Measurements from ENCODE around the gene XIRP1.

- TF ChIP-seq CTCF (IDR thresholded peaks at IDR 0.05) = no peak
- TF ChIP-seq EZH2 (IDR thresholded peaks at IDR 0.05; ENCODE audit: borderline replicate concordance, insufficient read depth, low read depth, low read length, poor library complexity, severe bottlenecking) = no peak
These were observed 13.6 kb upstream of the XIRP1 start for GRCh38 chr3:39205919-39206516.
